Breast epithelium (tissue), 3 donors: Measurements from ENCODE around the gene CD164L2.

ENCODE experiments used
- CTCF ChIP-seq, 3 donors: fragments of 450-650 bp; IDR thresholded peaks; one replicate each; pipeline ENCODE4 v1.5.1; 2016 to 2017; ENCODE audit warnings: antibody characterized with exemption in 3 of 3, mild to moderate bottlenecking in 3 of 3, moderate library complexity in 3 of 3
- POLR2A ChIP-seq: fragments of 450-650 bp; IDR thresholded peaks from one replicate; pipeline ENCODE4 v1.6.1; 2016; ENCODE audit warnings: antibody characterized with exemption, mild to moderate bottlenecking, moderate library complexity
- POLR2AphosphoS5 ChIP-seq, 3 donors: sonication (generic); formaldehyde crosslinking; IDR thresholded peaks; one replicate each; pipeline ENCODE4 v1.6.1; 2017; ENCODE audit warnings: antibody characterized with exemption in 3 of 3

GRCh38 chr1:27367160-27367650, 15.9 kb downstream of the CD164L2 start:
- TF ChIP-seq CTCF (IDR thresholded peaks at IDR 0.05) (no peak), POLR2A (no peak), POLR2AphosphoS5 (IDR thresholded peaks at IDR 0.05) (no peak)
